NCI-H2196 treated with DMSO at 0.1 percent for 48 hours (cell line): ENCODE data around the gene HEPACAM2.

Experiments
- DNase-seq: peaks from one replicate; lab custom pipeline; 2025; ENCODE audit not compliant: unreplicated experiment; lab: John Stamatoyannopoulos, UW

Gene HEPACAM2

GRCh38 chr7:93148144-93148543 is 78.1 kb downstream of the HEPACAM2 start, which contains the start of gene SAMD9L:
Gene SAMD9L, minus strand, starts transcription at chr7:93148385. Its CDS starts 12,414 bp downstream, at chr7:93135971.
- DNase-seq = no peak

GRCh38 chr7:93147363-93147762 is 78.9 kb downstream of the HEPACAM2 start:
- DNase-seq = no peak

GRCh38 chr7:93146472-93147141 is 79.7 kb downstream of the HEPACAM2 start:
- no peak for DNase-seq

GRCh38 chr7:93146036-93146435 is 80.2 kb downstream of the HEPACAM2 start:
- no peak for DNase-seq

- no peak for DNase-seq
Measured at GRCh38 chr7:93145354-93145753, 80.9 kb downstream of the HEPACAM2 start.

GRCh38 chr7:93142127-93142526 is 84.1 kb downstream of the HEPACAM2 start:
- DNase-seq = no peak

- no peak for DNase-seq
Measured at GRCh38 chr7:93140582-93141191, 85.6 kb downstream of the HEPACAM2 start.

GRCh38 chr7:93138576-93138975 is 87.7 kb downstream of the HEPACAM2 start:
- no peak for DNase-seq
